Activated naive CD8-positive, alpha-beta T cell treated with anti-CD3 and anti-CD28 coated beads, Interleukin-2, amount 50 U/mL, for 24 hours (primary cell): ENCODE results near the gene DNAI2.
A peak's percentile ranks its signal among the peaks of the same experiment; 100 is the strongest.

Experiments
- ATAC-seq: fragments of 150-1000 bp; cut with Tn5 transposase; one replicate; pipeline ENCODE4 v1.10.0; 2021
- DNase-seq: peaks from one replicate; pipeline ENCODE4 v3.0.0; 2021
- H3K27ac Mint-ChIP-seq: one replicate; pipeline ENCODE4 v1.8.0; 2021; ENCODE audit warnings: mild to moderate bottlenecking, mixed read lengths
- H3K27me3 Mint-ChIP-seq: one replicate; pipeline ENCODE4 v1.8.0; 2021; ENCODE audit warnings: mixed read lengths
- H3K36me3 Mint-ChIP-seq: one replicate; pipeline ENCODE4 v1.8.0; 2021; ENCODE audit warnings: low read depth, mixed read lengths
- H3K4me1 Mint-ChIP-seq: one replicate; pipeline ENCODE4 v1.8.0; 2021; ENCODE audit warnings: mixed read lengths
- H3K4me3 Mint-ChIP-seq: one replicate; pipeline ENCODE4 v1.8.0; 2021; ENCODE audit warnings: mild to moderate bottlenecking, moderate library complexity, mixed read lengths
- H3K9me3 Mint-ChIP-seq: one replicate; pipeline ENCODE4 v1.8.0; 2021; ENCODE audit warnings: mixed read lengths

The DNAI2 gene

GRCh38 chr17:74296548-74296936 lies 22.5 kb downstream of the DNAI2 start:
- ATAC-seq (no peak), DNase-seq (peak; percentile 41)
- H3K4me1 Mint-ChIP-seq = peaks cover 33% of the 10 kb centered on the region
- no peak overlapping the region for H3K27ac Mint-ChIP-seq
- H3K4me3 Mint-ChIP-seq = peak overlapping the region; percentile 4
- peaks cover 4% of the 10 kb centered on the region for H3K9me3 Mint-ChIP-seq
- no peaks in the 10 kb centered on the region for H3K36me3 Mint-ChIP-seq
- H3K27me3 Mint-ChIP-seq = peaks cover 11% of the 10 kb centered on the region

- Mint-ChIP-seq H3K36me3 (no peaks in the 10 kb centered on the region), H3K4me1 (peaks cover 33% of the 10 kb centered on the region), H3K9me3 (peaks cover 4% of the 10 kb centered on the region), H3K27ac (peak overlapping the region; percentile 57), H3K27me3 (peaks cover 11% of the 10 kb centered on the region), H3K4me3 (peak overlapping the region; percentile 24)
- ATAC-seq (peak; percentile 99), DNase-seq (peak; percentile 54)
Observed at GRCh38 chr17:74297941-74298340, 23.9 kb downstream of the DNAI2 start.

GRCh38 chr17:74298778-74299177 lies 24.7 kb downstream of the DNAI2 start:
- no peak for ATAC-seq
- H3K27ac Mint-ChIP-seq = no peak overlapping the region
- DNase-seq = no peak
- H3K4me3 Mint-ChIP-seq = no peak overlapping the region
- no peaks in the 10 kb centered on the region for H3K36me3 Mint-ChIP-seq
- peaks cover 33% of the 10 kb centered on the region for H3K4me1 Mint-ChIP-seq
- peaks cover 11% of the 10 kb centered on the region for H3K27me3 Mint-ChIP-seq
- H3K9me3 Mint-ChIP-seq = peaks cover 4% of the 10 kb centered on the region

- no peaks in the 10 kb centered on the region for H3K36me3 Mint-ChIP-seq
- peaks cover 33% of the 10 kb centered on the region for H3K4me1 Mint-ChIP-seq
- no peak overlapping the region for H3K4me3 Mint-ChIP-seq
- no peak for DNase-seq
- peaks cover 11% of the 10 kb centered on the region for H3K27me3 Mint-ChIP-seq
- peaks cover 4% of the 10 kb centered on the region for H3K9me3 Mint-ChIP-seq
- no peak for ATAC-seq
- H3K27ac Mint-ChIP-seq = no peak overlapping the region
Observed at GRCh38 chr17:74299226-74300009, 25.4 kb downstream of the DNAI2 start.

GRCh38 chr17:74303305-74303704 lies 29.3 kb downstream of the DNAI2 start:
- Mint-ChIP-seq H3K9me3 (no peaks in the 10 kb centered on the region), H3K27ac (no peak overlapping the region), H3K36me3 (no peaks in the 10 kb centered on the region), H3K4me1 (peaks cover 23% of the 10 kb centered on the region), H3K4me3 (no peak overlapping the region), H3K27me3 (peaks cover 15% of the 10 kb centered on the region)
- no peak for ATAC-seq
- DNase-seq = no peak

GRCh38 chr17:74304184-74304583 lies 30.1 kb downstream of the DNAI2 start:
- no peak for DNase-seq
- Mint-ChIP-seq H3K27me3 (peaks cover 22% of the 10 kb centered on the region), H3K27ac (no peak overlapping the region), H3K9me3 (no peaks in the 10 kb centered on the region), H3K4me3 (no peak overlapping the region), H3K36me3 (no peaks in the 10 kb centered on the region), H3K4me1 (peaks cover 16% of the 10 kb centered on the region)
- ATAC-seq = no peak

GRCh38 chr17:74305865-74306654 lies 32.0 kb downstream of the DNAI2 start:
- H3K4me1 Mint-ChIP-seq = peaks cover 13% of the 10 kb centered on the region
- no peak overlapping the region for H3K27ac Mint-ChIP-seq
- H3K36me3 Mint-ChIP-seq = no peaks in the 10 kb centered on the region
- DNase-seq = no peak
- H3K9me3 Mint-ChIP-seq = no peaks in the 10 kb centered on the region
- peaks cover 18% of the 10 kb centered on the region for H3K27me3 Mint-ChIP-seq
- H3K4me3 Mint-ChIP-seq = no peak overlapping the region
- ATAC-seq = peak; percentile 44

- peaks cover 10% of the 10 kb centered on the region for H3K4me1 Mint-ChIP-seq
- H3K27ac Mint-ChIP-seq = no peak overlapping the region
- H3K27me3 Mint-ChIP-seq = peaks cover 18% of the 10 kb centered on the region
- no peaks in the 10 kb centered on the region for H3K36me3 Mint-ChIP-seq
- no peaks in the 10 kb centered on the region for H3K9me3 Mint-ChIP-seq
- no peak for ATAC-seq
- DNase-seq = no peak
- H3K4me3 Mint-ChIP-seq = no peak overlapping the region
Observed at GRCh38 chr17:74307984-74308773, 34.1 kb downstream of the DNAI2 start.

GRCh38 chr17:74309902-74310301 lies 35.9 kb downstream of the DNAI2 start:
- H3K36me3 Mint-ChIP-seq = no peaks in the 10 kb centered on the region
- ATAC-seq = no peak
- H3K4me1 Mint-ChIP-seq = peaks cover 10% of the 10 kb centered on the region
- DNase-seq = no peak
- peaks cover 16% of the 10 kb centered on the region for H3K27me3 Mint-ChIP-seq
- H3K9me3 Mint-ChIP-seq = no peaks in the 10 kb centered on the region
- no peak overlapping the region for H3K4me3 Mint-ChIP-seq
- H3K27ac Mint-ChIP-seq = no peak overlapping the region

GRCh38 chr17:74314877-74315276 lies 40.8 kb downstream of the DNAI2 start:
- Mint-ChIP-seq H3K36me3 (no peaks in the 10 kb centered on the region), H3K9me3 (no peaks in the 10 kb centered on the region), H3K27ac (no peak overlapping the region), H3K27me3 (peaks cover 2% of the 10 kb centered on the region), H3K4me1 (no peaks in the 10 kb centered on the region), H3K4me3 (no peak overlapping the region)
- DNase-seq = no peak
- no peak for ATAC-seq

GRCh38 chr17:74316220-74316619 lies 42.2 kb downstream of the DNAI2 start:
- no peak overlapping the region for H3K27ac Mint-ChIP-seq
- no peak for ATAC-seq
- H3K36me3 Mint-ChIP-seq = no peaks in the 10 kb centered on the region
- H3K4me3 Mint-ChIP-seq = no peak overlapping the region
- H3K9me3 Mint-ChIP-seq = no peaks in the 10 kb centered on the region
- no peaks in the 10 kb centered on the region for H3K4me1 Mint-ChIP-seq
- no peaks in the 10 kb centered on the region for H3K27me3 Mint-ChIP-seq
- DNase-seq = no peak

- no peaks in the 10 kb centered on the region for H3K36me3 Mint-ChIP-seq
- H3K4me3 Mint-ChIP-seq = no peak overlapping the region
- no peak overlapping the region for H3K27ac Mint-ChIP-seq
- H3K9me3 Mint-ChIP-seq = no peaks in the 10 kb centered on the region
- H3K27me3 Mint-ChIP-seq = peaks cover 3% of the 10 kb centered on the region
- H3K4me1 Mint-ChIP-seq = no peaks in the 10 kb centered on the region
- DNase-seq = no peak
- no peak for ATAC-seq
Observed at GRCh38 chr17:74317071-74317470, 43.0 kb downstream of the DNAI2 start.

GRCh38 chr17:74318391-74318790 lies 44.4 kb downstream of the DNAI2 start:
- Mint-ChIP-seq H3K27me3 (peaks cover 11% of the 10 kb centered on the region), H3K9me3 (no peaks in the 10 kb centered on the region), H3K4me3 (no peak overlapping the region), H3K4me1 (no peaks in the 10 kb centered on the region), H3K27ac (no peak overlapping the region), H3K36me3 (no peaks in the 10 kb centered on the region)
- ATAC-seq (no peak), DNase-seq (no peak)

GRCh38 chr17:74324521-74324920 lies 50.5 kb downstream of the DNAI2 start:
- H3K4me3 Mint-ChIP-seq = no peak overlapping the region
- H3K9me3 Mint-ChIP-seq = no peaks in the 10 kb centered on the region
- H3K27me3 Mint-ChIP-seq = peaks cover 35% of the 10 kb centered on the region
- DNase-seq (no peak), ATAC-seq (no peak)
- peaks cover 11% of the 10 kb centered on the region for H3K4me1 Mint-ChIP-seq
- H3K27ac Mint-ChIP-seq = no peak overlapping the region
- no peaks in the 10 kb centered on the region for H3K36me3 Mint-ChIP-seq
